GM18868 (cell line): Measurements from ENCODE around the gene DXO.
"Not testable (repeated sequence)": the region's sequence is repeated elsewhere in the genome, so short reads cannot be mapped to it uniquely, and the experiment has no call there.

Experiments
- ATAC-seq: cut with Tn5 transposase; IDR thresholded peaks from one replicate; pipeline ENCODE4 v1.9.1; 2021; ENCODE audit warnings: mild to moderate bottlenecking, moderate library complexity; ENCODE audit not compliant: unreplicated experiment

Gene DXO

GRCh38 chr6:31932137-31932536 lies 39.8 kb downstream of the DXO start:
- ATAC-seq, result not testable (repeated sequence)

GRCh38 chr6:31930962-31931361 lies 41.0 kb downstream of the DXO start:
- ATAC-seq, result no peak

GRCh38 chr6:31928672-31928939 lies 43.3 kb downstream of the DXO start:
- ATAC-seq, result no peak

- ATAC-seq, result no peak
Measured at GRCh38 chr6:31927863-31928671, 43.9 kb downstream of the DXO start.

GRCh38 chr6:31927242-31927862 lies 44.6 kb downstream of the DXO start, which contains the start of gene C2:
C2 (plus strand) TSS chr6:31927717; CDS start chr6:31927753, 36 bp downstream.
- no peak for ATAC-seq

GRCh38 chr6:31922942-31923341 lies 49.0 kb downstream of the DXO start:
- no peak for ATAC-seq

GRCh38 chr6:31920811-31921210 lies 51.1 kb downstream of the DXO start:
- no peak for ATAC-seq
